A673 (cell line): ENCODE measurements around the gene HSF2. TPM values are rescaled to one million over a fixed set of nuclear protein-coding genes. Genes with fewer than 3 reads are reported as not detected.
A peak's percentile ranks its signal among the peaks of the same experiment; 100 is the strongest.

Experiments
- BruUV-seq: library from RNA; stranded (reverse); fragments of 400-500 nt; replicated peaks from 2 replicates; lab custom pipeline; 2021; lab: Mats Ljungman, UMichigan
- CTCF ChIA-PET: fragments of 300-600 bp; sonication (Branson Sonifier 250); formaldehyde crosslinking; loops from one replicate; lab custom pipeline; 2022; ENCODE audit warnings: antibody characterized with exemption; lab: Charles Lee
- POLR2A ChIA-PET: fragments of 300-600 bp; sonication (Branson Sonifier 250); formaldehyde crosslinking; loops from one replicate; lab custom pipeline; 2022; ENCODE audit warnings: antibody characterized with exemption; ENCODE audit not compliant: low non-redundant PET; lab: Charles Lee
- DNase-seq: peaks from one replicate; pipeline ENCODE4 v3.0.0-alpha.2; 2015; ENCODE audit warnings: low spot score
- H3K27ac ChIP-seq: fragments of 200-600 bp; sonication (generic); 2 replicates; pipeline ENCODE4 v1.5.1; 2016; ENCODE audit warnings: mixed run types, low read depth, mild to moderate bottlenecking, mixed read lengths, antibody characterized with exemption, low read length; ENCODE audit not compliant: poor library complexity, severe bottlenecking
- H3K27me3 ChIP-seq: fragments of 200-600 bp; sonication (generic); replicated peaks from 2 replicates; pipeline ENCODE4 v1.6.1; 2017; ENCODE audit warnings: mixed run types, low read depth, mild to moderate bottlenecking, mixed read lengths, antibody characterized with exemption, low read length; ENCODE audit not compliant: insufficient read depth, poor library complexity
- H3K36me3 ChIP-seq: fragments of 200-600 bp; sonication (generic); 2 replicates; pipeline ENCODE4 v1.6.1; 2016; ENCODE audit warnings: mixed run types, mild to moderate bottlenecking, mixed read lengths, antibody characterized with exemption, low read length; ENCODE audit not compliant: insufficient read depth, poor library complexity, severe bottlenecking
- H3K4me1 ChIP-seq: fragments of 200-600 bp; sonication (generic); 2 replicates; pipeline ENCODE4 v1.6.1; 2017; ENCODE audit warnings: mixed run types, mild to moderate bottlenecking, mixed read lengths, antibody characterized with exemption, low read length; ENCODE audit not compliant: insufficient read depth, poor library complexity, severe bottlenecking
- H3K4me3 ChIP-seq: fragments of 200-600 bp; sonication (generic); 2 replicates; pipeline ENCODE4 v1.5.1; 2016; ENCODE audit warnings: low read depth, mixed run types, mild to moderate bottlenecking, mixed read lengths, low read length; ENCODE audit not compliant: poor library complexity, severe bottlenecking
- H3K9me3 ChIP-seq: fragments of 200-600 bp; sonication (generic); 2 replicates; pipeline ENCODE4 v1.6.1; 2016; ENCODE audit warnings: mixed run types, low read depth, mild to moderate bottlenecking, mixed read lengths, antibody characterized with exemption, low read length; ENCODE audit not compliant: poor library complexity, severe bottlenecking
- EZH2 ChIP-seq: fragments of 200-600 bp; sonication (generic); IDR thresholded peaks from 2 replicates; pipeline ENCODE4 v1.6.1; 2017; ENCODE audit warnings: borderline replicate concordance, low read depth, mild to moderate bottlenecking, mixed read lengths, antibody characterized with exemption, low read length; ENCODE audit not compliant: poor library complexity, severe bottlenecking
- intact Hi-C: fragments of 100-400 bp; cut with micrococcal nuclease; formaldehyde crosslinking; loops from one replicate; pipeline ENCODE4 v1.10.0; 2022; ENCODE audit not compliant: unreplicated experiment
- total RNA-seq: library from RNA; stranded (reverse); gene quantifications from 2 replicates; pipeline ENCODE4 v1.2.3, GENCODE V29; 2021
- TF ChIP-seq, protein P1 (sequence below): fragments of 300-800, 200-600 bp; sonication (generic); conservative IDR thresholded peaks from 2 replicates; pipeline ENCODE4 v1.5.1; 2017; ENCODE audit warnings: low read depth, mild to moderate bottlenecking, antibody characterized with exemption, low read length, moderate library complexity, mixed read lengths

The HSF2 gene
- total RNA-seq, 1 experiment from 2014 or later, result 27.5 TPM

DNA sequence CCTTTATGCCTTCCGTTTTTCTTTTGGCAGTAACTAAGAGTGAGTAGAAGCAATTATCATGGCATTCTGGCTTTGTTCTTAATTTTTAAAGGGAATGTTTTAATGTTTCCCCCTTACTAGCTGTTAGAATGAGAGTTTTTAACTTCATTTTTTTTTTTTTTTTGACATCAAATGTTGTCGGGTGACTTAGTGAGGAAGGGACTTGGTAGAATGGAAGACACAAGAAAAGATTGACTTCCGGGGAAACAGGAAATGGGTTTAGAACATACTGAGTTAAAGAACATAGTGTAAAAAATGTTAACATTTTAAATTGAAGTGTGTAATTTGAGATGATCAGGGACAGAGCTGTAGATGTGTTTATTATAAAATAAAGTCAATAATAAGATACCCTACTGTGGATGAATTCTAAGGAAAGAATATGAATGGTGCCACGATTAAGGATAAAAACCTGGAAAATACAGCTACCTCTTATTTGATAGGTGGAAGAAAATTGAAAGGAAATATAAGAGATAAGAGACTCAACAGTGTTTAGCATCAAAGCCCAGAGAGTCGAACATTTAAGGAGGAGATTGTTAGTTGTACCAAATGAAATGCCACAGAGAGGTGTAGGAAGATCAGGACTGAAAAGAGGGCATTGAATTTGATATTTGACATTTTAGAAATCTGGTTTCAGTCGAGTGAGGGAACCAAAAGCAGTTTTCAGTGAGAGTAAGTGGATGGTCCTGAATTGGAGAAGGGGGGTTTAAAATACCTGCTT is 9.4 kb downstream of the HSF2 start:
- intact Hi-C loops, result loop anchor here (10.0 kb wide), 1 partner anchor 426 kb away; no protein-coding TSS in a partner anchor
- ChIA-PET POLR2A (no interaction called here), CTCF (no interaction called here)
- H3K9me3 ChIP-seq, result no peaks in the 10 kb centered on the region
- H3K27ac ChIP-seq, result peak overlapping the region; percentile 79
- peaks cover 31% of the 10 kb centered on the region for H3K4me1 ChIP-seq
- no peak for TF ChIP-seq EZH2
- TF ChIP-seq, protein P1, sequence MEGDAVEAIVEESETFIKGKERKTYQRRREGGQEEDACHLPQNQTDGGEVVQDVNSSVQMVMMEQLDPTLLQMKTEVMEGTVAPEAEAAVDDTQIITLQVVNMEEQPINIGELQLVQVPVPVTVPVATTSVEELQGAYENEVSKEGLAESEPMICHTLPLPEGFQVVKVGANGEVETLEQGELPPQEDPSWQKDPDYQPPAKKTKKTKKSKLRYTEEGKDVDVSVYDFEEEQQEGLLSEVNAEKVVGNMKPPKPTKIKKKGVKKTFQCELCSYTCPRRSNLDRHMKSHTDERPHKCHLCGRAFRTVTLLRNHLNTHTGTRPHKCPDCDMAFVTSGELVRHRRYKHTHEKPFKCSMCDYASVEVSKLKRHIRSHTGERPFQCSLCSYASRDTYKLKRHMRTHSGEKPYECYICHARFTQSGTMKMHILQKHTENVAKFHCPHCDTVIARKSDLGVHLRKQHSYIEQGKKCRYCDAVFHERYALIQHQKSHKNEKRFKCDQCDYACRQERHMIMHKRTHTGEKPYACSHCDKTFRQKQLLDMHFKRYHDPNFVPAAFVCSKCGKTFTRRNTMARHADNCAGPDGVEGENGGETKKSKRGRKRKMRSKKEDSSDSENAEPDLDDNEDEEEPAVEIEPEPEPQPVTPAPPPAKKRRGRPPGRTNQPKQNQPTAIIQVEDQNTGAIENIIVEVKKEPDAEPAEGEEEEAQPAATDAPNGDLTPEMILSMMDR, result no peak
- DNase-seq, result peak; percentile 84
- H3K36me3 ChIP-seq, result peaks cover 17% of the 10 kb centered on the region
- no peaks in the 10 kb centered on the region for H3K27me3 ChIP-seq
- no TSS peak for BruUV-seq
- H3K4me3 ChIP-seq, result peak overlapping the region; percentile 32

DNA sequence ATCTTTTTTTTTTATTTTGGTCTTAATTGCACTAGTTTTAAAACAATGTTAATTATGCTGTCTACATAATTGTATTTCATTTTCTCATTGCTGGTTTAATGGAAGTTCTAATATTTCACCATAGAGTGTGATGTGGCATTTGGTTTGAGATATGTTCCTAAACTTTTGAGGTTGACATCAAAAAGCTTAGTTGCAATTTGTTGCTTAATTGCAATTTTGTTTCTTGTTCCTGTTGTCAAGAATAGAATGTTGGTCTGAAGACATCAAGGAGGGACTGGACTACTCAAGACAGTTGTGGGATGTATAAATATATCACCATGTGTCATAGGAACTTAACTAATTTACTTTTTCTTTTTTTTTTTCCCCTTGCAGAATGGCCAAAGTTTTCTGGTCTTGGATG is 12.5 kb downstream of the HSF2 start:
- intact Hi-C loops, result no loop called here
- TF ChIP-seq, protein P1, result no peak
- TF ChIP-seq EZH2, result no peak
- BruUV-seq, result no TSS peak
- Histone ChIP-seq H3K4me1 (peaks cover 25% of the 10 kb centered on the region), H3K27me3 (no peaks in the 10 kb centered on the region), H3K27ac (no peak overlapping the region), H3K4me3 (no peak overlapping the region), H3K36me3 (peaks cover 45% of the 10 kb centered on the region), H3K9me3 (no peaks in the 10 kb centered on the region)
- POLR2A ChIA-PET, result no interaction called here
- CTCF ChIA-PET, result no interaction called here
- no peak for DNase-seq

DNA sequence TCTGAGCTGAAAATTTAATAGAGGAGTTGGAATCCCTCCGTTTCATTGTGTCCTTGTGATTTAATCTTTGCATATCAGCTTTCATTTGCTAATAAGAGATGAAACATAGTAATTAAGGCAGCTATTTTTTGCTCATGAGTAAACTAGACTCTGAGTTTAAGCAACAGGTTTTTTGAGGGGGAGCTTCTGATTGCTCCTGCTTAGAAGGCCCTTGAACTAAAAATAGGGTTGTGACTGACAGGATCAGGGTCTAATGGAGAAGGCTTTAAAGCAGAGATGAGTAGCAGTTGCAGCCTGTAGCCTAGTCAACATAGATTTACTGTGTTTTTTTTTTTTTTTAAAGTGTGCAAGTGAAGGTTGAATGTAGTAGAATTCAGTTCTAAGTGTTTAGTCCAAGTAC is 17.4 kb downstream of the HSF2 start:
- H3K36me3 ChIP-seq, result peaks cover 74% of the 10 kb centered on the region

More for the DNA sequence above, 17.4 kb downstream of the HSF2 start:
- TF ChIP-seq EZH2, result no peak
- TF ChIP-seq, protein P1, result no peak
- BruUV-seq, result no TSS peak
- no peak for DNase-seq
- ChIA-PET POLR2A (no interaction called here), CTCF (no interaction called here)
- Histone ChIP-seq H3K4me1 (no peaks in the 10 kb centered on the region), H3K4me3 (no peak overlapping the region), H3K9me3 (no peaks in the 10 kb centered on the region), H3K27ac (no peak overlapping the region), H3K27me3 (no peaks in the 10 kb centered on the region)
- intact Hi-C loops, result no loop called here
